ENCODE measurements around the gene GPM6B. TPM values are rescaled to one million over a fixed set of nuclear protein-coding genes. Genes with fewer than 3 reads are reported as not detected.

GPM6B gene
- polyA plus RNA-seq = 205 and 212 TPM in 2 replicates
- 216 and 223 TPM in 2 replicates for polyA minus RNA-seq

GRCh38 chrX:13816643-13817627 lies at the start of gene GPM6B:
Gene GPM6B, minus strand, starts transcription at chrX:13817093. Its CDS starts 189 bp downstream, at chrX:13816904.
- Histone ChIP-seq H3K27me3 (ENCODE audit: insufficient read depth, low read depth, low read length) (no peaks in the 10 kb centered on the region), H4K20me1 (ENCODE audit: insufficient read depth) (no peaks in the 10 kb centered on the region), H3K36me3 (ENCODE audit: insufficient read depth, low read length) (no peaks in the 10 kb centered on the region), H3K79me2 (replicated peaks; ENCODE audit: insufficient read depth, low read length) (peaks cover 43% of the 10 kb centered on the region), H3K9me3 (ENCODE audit: low read length) (no peaks in the 10 kb centered on the region), H3K9me2 (ENCODE audit: insufficient read depth, low read length) (no peaks in the 10 kb centered on the region), H3K9ac (ENCODE audit: low read length) (peak within 1 kb of the TSS; percentile 86), H3K27ac (ENCODE audit: low read length) (peak within 1 kb of the TSS; percentile 93), H2AFZ (ENCODE audit: low read depth, low read length) (no peak within 1 kb of the TSS), H3K4me2 (ENCODE audit: low read length) (peak within 1 kb of the TSS; percentile 30), H3F3A (ENCODE audit: insufficient read depth, low read length, poor library complexity, severe bottlenecking) (no peaks in the 10 kb centered on the region), H3K4me3 (ENCODE audit: low read length) (peak within 1 kb of the TSS; percentile 71)
- no peak for TF ChIP-seq TAF1 (IDR thresholded peaks at IDR 0.05; ENCODE audit: low read depth)
- no peak for TF ChIP-seq CTCF (IDR thresholded peaks at IDR 0.05; ENCODE audit: poor library complexity, severe bottlenecking)
- peak; percentile 35 for TF ChIP-seq REST (IDR thresholded peaks at IDR 0.05; ENCODE audit: borderline replicate concordance)
- no peak for TF ChIP-seq POLR2AphosphoS5 (IDR thresholded peaks at IDR 0.05)
- TF ChIP-seq EZH2 (IDR thresholded peaks at IDR 0.05; ENCODE audit: borderline replicate concordance, insufficient read depth, low read length, poor library complexity, severe bottlenecking) = no peak
- no peak for TF ChIP-seq MXI1 (conservative IDR thresholded peaks at IDR 0.05; ENCODE audit: poor library complexity, severe bottlenecking)
- peak; percentile 37 for TF ChIP-seq EP300 (conservative IDR thresholded peaks at IDR 0.05; ENCODE audit: poor library complexity, severe bottlenecking)
- TF ChIP-seq SMC3 (conservative IDR thresholded peaks at IDR 0.05; ENCODE audit: poor library complexity) = peak; percentile 17
- no peak for TF ChIP-seq RAD21 (conservative IDR thresholded peaks at IDR 0.05)

- Histone ChIP-seq H3K9me3 (ENCODE audit: low read length) (no peaks in the 10 kb centered on the region), H3F3A (ENCODE audit: insufficient read depth, low read length, poor library complexity, severe bottlenecking) (no peaks in the 10 kb centered on the region), H3K27ac (ENCODE audit: low read length) (no peak overlapping the region), H3K9me2 (ENCODE audit: insufficient read depth, low read length) (no peaks in the 10 kb centered on the region), H3K4me3 (ENCODE audit: low read length) (no peak overlapping the region), H4K20me1 (ENCODE audit: insufficient read depth) (no peaks in the 10 kb centered on the region), H3K79me2 (replicated peaks; ENCODE audit: insufficient read depth, low read length) (no peaks in the 10 kb centered on the region), H3K36me3 (ENCODE audit: insufficient read depth, low read length) (no peaks in the 10 kb centered on the region), H3K4me2 (ENCODE audit: low read length) (no peak overlapping the region), H3K27me3 (ENCODE audit: insufficient read depth, low read depth, low read length) (no peaks in the 10 kb centered on the region), H2AFZ (ENCODE audit: low read depth, low read length) (no peak overlapping the region), H3K9ac (ENCODE audit: low read length) (no peak overlapping the region)
- TF ChIP-seq CTCF (IDR thresholded peaks at IDR 0.05; ENCODE audit: poor library complexity, severe bottlenecking) = no peak
- no peak for TF ChIP-seq EZH2 (IDR thresholded peaks at IDR 0.05; ENCODE audit: borderline replicate concordance, insufficient read depth, low read length, poor library complexity, severe bottlenecking)
- TF ChIP-seq TAF1 (IDR thresholded peaks at IDR 0.05; ENCODE audit: low read depth) = no peak
- TF ChIP-seq REST (IDR thresholded peaks at IDR 0.05; ENCODE audit: borderline replicate concordance) = no peak
- TF ChIP-seq POLR2AphosphoS5 (IDR thresholded peaks at IDR 0.05) = no peak
- TF ChIP-seq SMC3 (conservative IDR thresholded peaks at IDR 0.05; ENCODE audit: poor library complexity) = no peak
These were observed 47.4 kb upstream of the GPM6B start for GRCh38 chrX:13864264-13864663.
